LNCaP clone FGC (cell line): ENCODE measurements around the gene SCGB3A1.

Experiments used
- DNase-seq: peaks from one replicate; pipeline ENCODE4 v3.0.0-alpha.2; 2011; ENCODE audit warnings: low read depth
- H3K4me3 ChIP-seq: 2 replicates; pipeline ENCODE4 v1.5.1; 2011; ENCODE audit warnings: mild to moderate bottlenecking, low read depth, low read length, control low read depth
- CTCF ChIP-seq: IDR thresholded peaks from 2 replicates; pipeline ENCODE4 v1.5.1; 2012; ENCODE audit warnings: mild to moderate bottlenecking; ENCODE audit not compliant: control insufficient read depth, insufficient read depth; ENCODE audit errors: extremely low read depth

The SCGB3A1 gene

GRCh38 chr5:180619563-180619915 lies 28.2 kb upstream of the SCGB3A1 start:
- peak overlapping the region; percentile 48 for H3K4me3 ChIP-seq
- no peak for DNase-seq
- TF ChIP-seq CTCF = no peak

GRCh38 chr5:180618829-180619562 lies 27.7 kb upstream of the SCGB3A1 start:
- peak; percentile 65 for TF ChIP-seq CTCF
- peak; percentile 13 for DNase-seq
- peak overlapping the region; percentile 48 for H3K4me3 ChIP-seq

GRCh38 chr5:180618487-180618828 lies 27.2 kb upstream of the SCGB3A1 start:
- peak overlapping the region; percentile 48 for H3K4me3 ChIP-seq
- TF ChIP-seq CTCF = no peak
- DNase-seq = no peak

GRCh38 chr5:180613814-180614188 lies 22.5 kb upstream of the SCGB3A1 start:
- no peak overlapping the region for H3K4me3 ChIP-seq
- TF ChIP-seq CTCF = no peak
- no peak for DNase-seq

- no peak for TF ChIP-seq CTCF
- H3K4me3 ChIP-seq = no peak overlapping the region
- DNase-seq = no peak
Observed at GRCh38 chr5:180613188-180613813, 22.0 kb upstream of the SCGB3A1 start.

- H3K4me3 ChIP-seq = no peak overlapping the region
- no peak for DNase-seq
- no peak for TF ChIP-seq CTCF
Observed at GRCh38 chr5:180612683-180613082, 21.4 kb upstream of the SCGB3A1 start.

GRCh38 chr5:180611140-180611850 lies 20.0 kb upstream of the SCGB3A1 start:
- no peak for DNase-seq

More at GRCh38 chr5:180611140-180611850, 20.0 kb upstream of the SCGB3A1 start:
- no peak overlapping the region for H3K4me3 ChIP-seq
- no peak for TF ChIP-seq CTCF
